HEK293 (cell line): ENCODE data around the gene NIN.

Experiments used
- ZBTB11 ChIP-seq: fragments of 450-650 bp; formaldehyde crosslinking; conservative IDR thresholded peaks from 2 replicates; pipeline ENCODE4 v1.5.1; 2016; ENCODE audit warnings: low read depth, missing biosample characterization, missing genetic modification characterization
- ZNF2 ChIP-seq: fragments of 450-650 bp; formaldehyde crosslinking; IDR thresholded peaks from 2 replicates; pipeline ENCODE4 v1.5.1; 2016; ENCODE audit warnings: missing biosample characterization, missing genetic modification characterization
- ZNF24 ChIP-seq: fragments of 450-650 bp; formaldehyde crosslinking; IDR thresholded peaks from 2 replicates; pipeline ENCODE4 v1.5.1; 2016; ENCODE audit warnings: missing biosample characterization, missing genetic modification characterization
- ZNF501 ChIP-seq: fragments of 450-650 bp; formaldehyde crosslinking; IDR thresholded peaks from 2 replicates; pipeline ENCODE4 v1.5.1; 2016; ENCODE audit warnings: missing biosample characterization, missing genetic modification characterization
- ZNF701 ChIP-seq: fragments of 450-650 bp; formaldehyde crosslinking; IDR thresholded peaks from 2 replicates; pipeline ENCODE4 v1.5.1; 2016; ENCODE audit warnings: missing biosample characterization, missing genetic modification characterization
- TF ChIP-seq, protein P1 (sequence below): fragments of 450-650 bp; formaldehyde crosslinking; IDR thresholded peaks from 2 replicates; pipeline ENCODE4 v1.5.1; 2016; ENCODE audit warnings: missing biosample characterization, missing genetic modification characterization
- TF ChIP-seq, protein P2 (sequence below): fragments of 450-650 bp; formaldehyde crosslinking; IDR thresholded peaks from 2 replicates; pipeline ENCODE4 v1.5.1; 2016; ENCODE audit warnings: missing biosample characterization, missing genetic modification characterization
- TF ChIP-seq, protein P3 (sequence below): fragments of 450-650 bp; formaldehyde crosslinking; IDR thresholded peaks from 2 replicates; pipeline ENCODE4 v1.5.1; 2016; ENCODE audit warnings: missing biosample characterization, missing genetic modification characterization, low read depth

DNA sequence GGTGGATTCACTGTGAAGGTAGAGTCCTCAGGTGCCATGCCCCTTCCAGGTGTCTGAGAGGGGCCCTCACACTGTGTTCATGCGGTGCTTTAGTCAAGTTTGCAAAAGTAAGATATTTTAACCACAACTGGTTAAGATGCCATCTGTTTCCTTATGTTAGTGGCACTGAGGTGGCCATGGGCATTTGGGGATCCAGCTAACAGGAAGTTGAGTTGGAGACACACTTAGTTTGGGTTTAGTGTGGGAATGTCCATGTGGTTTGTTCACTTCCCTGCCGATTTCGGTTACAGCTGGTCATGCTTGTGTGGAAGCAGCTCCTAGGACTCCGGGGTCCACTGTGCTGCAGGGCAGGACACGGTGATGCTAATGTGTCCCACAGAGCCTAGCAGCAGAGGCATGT, 23.6 kb upstream of the NIN start:
- no peak for TF ChIP-seq ZNF2 (tag by site-specific recombination)
- no peak for TF ChIP-seq ZNF501 (tag by site-specific recombination)
- TF ChIP-seq ZNF24 (tag by site-specific recombination) = no peak
- TF ChIP-seq ZNF701 (tag by site-specific recombination) = no peak
- TF ChIP-seq, protein P1, sequence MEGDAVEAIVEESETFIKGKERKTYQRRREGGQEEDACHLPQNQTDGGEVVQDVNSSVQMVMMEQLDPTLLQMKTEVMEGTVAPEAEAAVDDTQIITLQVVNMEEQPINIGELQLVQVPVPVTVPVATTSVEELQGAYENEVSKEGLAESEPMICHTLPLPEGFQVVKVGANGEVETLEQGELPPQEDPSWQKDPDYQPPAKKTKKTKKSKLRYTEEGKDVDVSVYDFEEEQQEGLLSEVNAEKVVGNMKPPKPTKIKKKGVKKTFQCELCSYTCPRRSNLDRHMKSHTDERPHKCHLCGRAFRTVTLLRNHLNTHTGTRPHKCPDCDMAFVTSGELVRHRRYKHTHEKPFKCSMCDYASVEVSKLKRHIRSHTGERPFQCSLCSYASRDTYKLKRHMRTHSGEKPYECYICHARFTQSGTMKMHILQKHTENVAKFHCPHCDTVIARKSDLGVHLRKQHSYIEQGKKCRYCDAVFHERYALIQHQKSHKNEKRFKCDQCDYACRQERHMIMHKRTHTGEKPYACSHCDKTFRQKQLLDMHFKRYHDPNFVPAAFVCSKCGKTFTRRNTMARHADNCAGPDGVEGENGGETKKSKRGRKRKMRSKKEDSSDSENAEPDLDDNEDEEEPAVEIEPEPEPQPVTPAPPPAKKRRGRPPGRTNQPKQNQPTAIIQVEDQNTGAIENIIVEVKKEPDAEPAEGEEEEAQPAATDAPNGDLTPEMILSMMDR (tag by site-specific recombination) = no peak
- TF ChIP-seq ZBTB11 (tag by site-specific recombination) = no peak
- TF ChIP-seq, protein P2, sequence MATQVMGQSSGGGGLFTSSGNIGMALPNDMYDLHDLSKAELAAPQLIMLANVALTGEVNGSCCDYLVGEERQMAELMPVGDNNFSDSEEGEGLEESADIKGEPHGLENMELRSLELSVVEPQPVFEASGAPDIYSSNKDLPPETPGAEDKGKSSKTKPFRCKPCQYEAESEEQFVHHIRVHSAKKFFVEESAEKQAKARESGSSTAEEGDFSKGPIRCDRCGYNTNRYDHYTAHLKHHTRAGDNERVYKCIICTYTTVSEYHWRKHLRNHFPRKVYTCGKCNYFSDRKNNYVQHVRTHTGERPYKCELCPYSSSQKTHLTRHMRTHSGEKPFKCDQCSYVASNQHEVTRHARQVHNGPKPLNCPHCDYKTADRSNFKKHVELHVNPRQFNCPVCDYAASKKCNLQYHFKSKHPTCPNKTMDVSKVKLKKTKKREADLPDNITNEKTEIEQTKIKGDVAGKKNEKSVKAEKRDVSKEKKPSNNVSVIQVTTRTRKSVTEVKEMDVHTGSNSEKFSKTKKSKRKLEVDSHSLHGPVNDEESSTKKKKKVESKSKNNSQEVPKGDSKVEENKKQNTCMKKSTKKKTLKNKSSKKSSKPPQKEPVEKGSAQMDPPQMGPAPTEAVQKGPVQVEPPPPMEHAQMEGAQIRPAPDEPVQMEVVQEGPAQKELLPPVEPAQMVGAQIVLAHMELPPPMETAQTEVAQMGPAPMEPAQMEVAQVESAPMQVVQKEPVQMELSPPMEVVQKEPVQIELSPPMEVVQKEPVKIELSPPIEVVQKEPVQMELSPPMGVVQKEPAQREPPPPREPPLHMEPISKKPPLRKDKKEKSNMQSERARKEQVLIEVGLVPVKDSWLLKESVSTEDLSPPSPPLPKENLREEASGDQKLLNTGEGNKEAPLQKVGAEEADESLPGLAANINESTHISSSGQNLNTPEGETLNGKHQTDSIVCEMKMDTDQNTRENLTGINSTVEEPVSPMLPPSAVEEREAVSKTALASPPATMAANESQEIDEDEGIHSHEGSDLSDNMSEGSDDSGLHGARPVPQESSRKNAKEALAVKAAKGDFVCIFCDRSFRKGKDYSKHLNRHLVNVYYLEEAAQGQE (tag by site-specific recombination) = no peak
- TF ChIP-seq, protein P3, sequence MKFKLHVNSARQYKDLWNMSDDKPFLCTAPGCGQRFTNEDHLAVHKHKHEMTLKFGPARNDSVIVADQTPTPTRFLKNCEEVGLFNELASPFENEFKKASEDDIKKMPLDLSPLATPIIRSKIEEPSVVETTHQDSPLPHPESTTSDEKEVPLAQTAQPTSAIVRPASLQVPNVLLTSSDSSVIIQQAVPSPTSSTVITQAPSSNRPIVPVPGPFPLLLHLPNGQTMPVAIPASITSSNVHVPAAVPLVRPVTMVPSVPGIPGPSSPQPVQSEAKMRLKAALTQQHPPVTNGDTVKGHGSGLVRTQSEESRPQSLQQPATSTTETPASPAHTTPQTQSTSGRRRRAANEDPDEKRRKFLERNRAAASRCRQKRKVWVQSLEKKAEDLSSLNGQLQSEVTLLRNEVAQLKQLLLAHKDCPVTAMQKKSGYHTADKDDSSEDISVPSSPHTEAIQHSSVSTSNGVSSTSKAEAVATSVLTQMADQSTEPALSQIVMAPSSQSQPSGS (tag by site-specific recombination) = no peak
